ENCODE results near the gene SLC14A1. TPM values are rescaled to one million over a fixed set of nuclear protein-coding genes. Genes with fewer than 3 reads are reported as not detected.

SLC14A1 gene
- not detected in 2 replicates for total RNA-seq (2014; rRNA removed; shearing (Covaris generic))
- polyA plus RNA-seq (2014; cell fraction: nucleus; rRNA removed) = not detected in 2 replicates

DNA sequence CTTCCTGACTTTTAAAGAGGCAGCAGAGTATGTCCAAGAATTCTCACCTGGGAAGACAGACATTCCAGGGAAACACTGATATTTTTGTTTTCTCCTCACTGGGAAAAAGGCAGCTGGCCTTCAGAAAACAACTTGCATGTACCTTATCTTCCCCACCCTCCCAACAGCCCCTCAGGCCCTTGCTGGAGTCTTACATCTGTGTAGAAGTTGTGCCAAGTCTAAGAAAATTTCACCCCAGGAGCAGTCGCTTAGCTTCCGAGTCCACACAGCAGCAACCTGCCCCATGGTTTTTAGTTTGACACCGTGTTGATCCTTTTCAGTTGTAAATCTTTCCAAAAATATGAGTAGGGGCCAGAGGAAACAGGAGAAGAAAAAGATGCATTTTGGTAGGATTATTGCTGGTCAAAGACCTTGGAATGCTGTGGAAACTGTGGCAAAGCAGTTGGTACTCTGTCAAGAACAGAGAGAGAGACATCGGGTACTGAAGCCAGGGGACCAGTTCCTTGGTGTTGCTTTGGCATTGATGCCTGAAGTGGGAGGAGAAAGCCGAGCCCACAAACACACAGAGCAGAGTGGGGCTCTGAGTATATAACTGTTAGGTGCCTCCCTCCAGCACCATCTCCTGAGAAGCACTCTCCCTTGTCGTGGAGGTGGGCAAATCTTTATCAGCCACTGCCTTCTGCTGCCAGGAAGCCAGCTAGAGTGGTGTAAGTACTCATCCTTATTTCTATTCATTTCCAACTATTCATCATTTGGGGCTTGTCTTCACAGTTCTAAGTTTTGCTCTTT, at the start of gene SLC14A1:
TSS of gene SLC14A1 (plus strand) at position 615 of the 789 bp plus-strand sequence. CDS start 6,140 bp downstream, outside the sequence.
- DNase-seq (ENCODE audit: extremely low read depth, low read depth) = no peak

DNA sequence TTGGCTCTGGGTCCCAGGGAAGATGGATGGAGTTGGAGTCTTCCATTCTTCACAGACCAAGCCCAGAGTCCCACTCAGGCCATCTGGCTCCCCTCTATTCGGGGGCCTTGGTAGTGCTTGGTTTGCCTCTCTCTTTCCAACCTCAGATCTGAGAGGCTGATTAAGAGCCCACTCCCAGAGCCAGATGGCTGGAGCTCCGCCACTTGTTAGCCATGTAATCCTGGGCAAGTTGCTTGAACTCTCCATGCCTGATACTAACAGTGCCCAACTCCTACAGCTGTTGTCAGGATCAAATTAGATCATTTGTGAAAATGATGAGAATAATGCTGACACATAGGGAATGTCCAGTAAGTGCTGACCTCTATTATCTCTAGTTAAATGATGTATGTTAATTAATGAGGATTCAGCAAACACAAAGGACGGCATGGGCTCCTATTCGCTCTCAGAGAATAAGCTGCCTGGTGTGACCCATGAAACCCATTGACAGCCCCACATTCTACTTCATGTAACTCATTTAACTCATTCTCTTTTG, 46.6 kb upstream of the SLC14A1 start:
- DNase-seq (ENCODE audit: extremely low read depth, low read depth) = no peak

DNA sequence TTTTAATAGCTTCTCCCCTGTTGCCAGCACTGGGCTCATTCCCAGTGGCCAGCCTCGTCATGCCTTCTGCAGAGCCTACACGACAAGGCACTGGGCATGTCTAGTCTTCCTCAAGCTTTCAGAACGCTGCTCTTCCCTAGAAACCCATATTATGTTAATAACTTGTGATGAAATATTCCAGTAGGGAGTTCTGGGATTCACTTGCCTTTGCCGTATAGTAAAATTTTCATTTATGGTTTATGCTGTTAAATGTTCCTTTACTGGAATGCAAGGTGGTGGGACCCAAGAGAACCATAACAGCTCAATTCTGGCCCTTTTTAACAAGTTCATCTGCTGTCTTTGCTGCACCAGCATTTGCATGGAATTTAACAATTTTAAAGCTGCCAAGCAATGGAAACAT, 45.5 kb upstream of the SLC14A1 start:
- DNase-seq (ENCODE audit: extremely low read depth, low read depth) = no peak

DNA sequence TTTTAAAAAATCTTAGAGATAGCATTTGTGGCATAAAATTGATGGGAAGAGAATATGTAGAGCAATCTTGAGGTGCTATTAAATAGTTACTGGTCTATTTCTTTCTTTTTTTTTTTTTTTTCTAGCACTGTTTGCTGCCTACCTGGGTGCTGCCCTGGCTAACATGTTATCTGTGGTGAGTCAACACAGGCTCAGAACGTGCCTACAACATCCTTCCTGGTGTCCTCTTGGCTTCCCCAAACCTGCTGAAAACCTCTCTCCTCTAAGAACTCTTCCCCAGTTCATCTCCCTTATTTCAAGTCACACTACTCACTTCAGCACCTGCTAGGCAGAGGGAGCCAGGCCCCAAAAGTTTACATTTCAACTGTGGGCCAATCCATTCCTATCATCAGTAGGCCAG, 45.1 kb upstream of the SLC14A1 start:
- DNase-seq (ENCODE audit: extremely low read depth, low read depth) = no peak

DNA sequence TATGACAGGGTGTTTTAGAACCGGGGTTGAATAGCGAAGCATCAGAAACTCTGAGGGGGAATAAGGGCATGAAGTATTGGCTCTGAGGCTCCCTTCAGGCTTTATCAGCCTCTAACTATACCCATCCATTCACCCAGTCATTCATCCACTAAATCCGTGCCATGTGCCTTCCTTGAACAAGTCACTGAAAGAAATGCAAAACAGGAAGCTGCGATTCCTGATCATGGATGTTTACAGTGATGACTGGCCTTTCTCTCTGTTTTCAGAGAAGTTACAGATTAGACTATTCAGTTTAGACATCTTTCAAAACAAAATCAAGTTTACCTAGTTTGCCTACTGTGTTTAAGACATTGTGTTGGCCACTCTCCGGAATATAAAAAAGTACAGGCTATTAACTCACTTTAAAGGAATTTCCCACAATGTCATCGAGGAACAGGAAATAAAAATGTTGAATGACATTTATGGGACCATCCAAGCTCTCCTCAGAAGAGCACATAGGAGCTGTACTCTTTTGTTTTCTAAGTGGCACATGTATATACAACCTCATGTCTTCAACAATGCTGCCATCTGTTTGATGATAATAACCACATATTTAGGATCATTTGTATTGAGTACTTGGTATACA, 43.8 kb upstream of the SLC14A1 start:
- DNase-seq (ENCODE audit: extremely low read depth, low read depth) = no peak

- DNase-seq (ENCODE audit: extremely low read depth, low read depth) = no peak
Measured at GRCh38 chr18:45682181-45682580, 41.8 kb upstream of the SLC14A1 start.

DNA sequence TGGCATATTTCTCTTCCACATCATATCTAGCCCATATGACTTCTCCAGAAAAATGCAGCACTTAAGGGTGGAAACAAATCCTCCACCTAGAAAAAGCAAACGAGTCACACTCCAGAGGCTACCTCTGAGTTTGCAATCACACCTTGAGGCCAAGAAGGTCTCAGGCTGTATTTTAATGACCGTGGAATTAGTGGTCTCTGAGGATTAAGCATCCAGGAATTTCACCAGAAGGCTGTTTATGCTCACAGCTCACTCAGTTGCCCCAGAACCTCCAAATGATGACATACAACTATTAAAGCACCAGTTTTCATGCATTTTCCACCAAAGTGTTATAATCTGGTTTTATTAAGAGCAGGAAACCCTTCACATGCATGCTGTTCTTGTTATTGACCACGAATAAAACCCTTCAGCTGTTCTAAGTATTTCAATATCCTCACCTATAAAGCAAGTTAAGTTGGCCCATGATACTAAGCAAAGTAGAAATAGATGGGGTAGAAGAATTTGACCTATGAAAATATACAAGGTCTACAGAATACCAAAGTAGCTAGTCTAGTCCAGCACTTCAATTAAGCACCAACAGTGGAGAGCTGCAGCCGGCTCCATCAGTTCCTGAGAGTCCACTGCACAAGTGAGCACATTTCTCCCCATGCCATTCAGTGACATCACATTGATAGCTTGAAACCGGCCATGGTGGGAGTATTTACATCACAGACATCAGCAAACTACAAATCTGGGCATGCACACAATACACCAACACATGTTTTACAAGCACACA, 39.5 kb upstream of the SLC14A1 start:
- DNase-seq (ENCODE audit: extremely low read depth, low read depth) = no peak

DNA sequence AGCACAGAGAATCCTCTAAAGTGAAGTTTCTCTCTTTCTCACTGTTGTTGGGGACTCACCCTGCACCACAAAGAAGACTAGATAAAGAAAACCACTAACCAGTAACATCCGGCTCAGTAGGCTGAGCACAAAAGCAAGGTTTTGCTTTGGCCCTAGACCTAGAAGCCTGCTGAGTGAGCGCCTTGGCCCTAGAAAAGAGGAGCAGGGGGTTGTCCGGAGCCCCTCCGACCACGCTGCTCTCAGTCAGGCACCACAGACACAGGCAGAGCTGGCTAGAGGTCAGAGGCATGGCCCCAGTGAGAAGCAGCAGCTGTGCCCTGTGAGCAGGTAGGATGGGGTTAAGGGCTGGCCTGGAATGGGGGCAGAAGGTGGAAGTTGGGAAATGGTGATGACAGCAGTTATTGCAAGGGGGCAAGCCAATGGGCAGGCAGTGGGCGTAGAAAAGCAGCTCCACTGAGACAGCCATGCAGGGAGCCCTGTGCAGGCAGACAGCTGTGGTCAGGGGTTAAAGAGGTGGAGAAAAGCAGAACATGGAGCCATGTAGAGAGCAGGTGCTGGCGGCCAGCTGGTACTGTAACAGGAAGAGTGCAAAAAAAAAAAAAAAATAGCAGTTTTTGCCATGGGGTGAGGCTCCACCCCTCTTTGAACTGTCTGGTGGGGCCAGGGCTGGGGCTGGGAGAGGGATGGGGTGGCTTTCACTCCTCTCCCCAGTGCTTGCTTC, 36.9 kb upstream of the SLC14A1 start:
- no peak for DNase-seq (ENCODE audit: extremely low read depth, low read depth)

DNA sequence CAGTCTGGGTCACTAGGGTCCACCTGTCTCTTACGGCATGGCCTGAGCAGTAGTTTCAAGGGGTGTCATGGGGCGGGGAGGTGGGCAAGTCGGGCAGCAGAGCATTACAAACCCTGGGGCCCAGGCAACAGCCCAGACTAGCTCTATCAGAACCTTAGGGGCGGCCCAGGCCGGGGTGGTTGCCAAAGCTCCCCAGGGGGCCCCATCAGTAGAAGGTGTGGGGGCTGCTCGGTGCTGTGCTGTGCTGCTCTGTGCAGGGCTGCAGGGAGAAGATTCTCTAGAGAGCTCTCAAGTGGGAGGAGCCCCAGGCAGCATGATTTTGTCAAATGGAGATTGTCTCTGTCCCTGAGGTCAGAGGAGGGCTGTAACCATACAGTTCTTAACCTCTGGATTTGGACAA, 36.4 kb upstream of the SLC14A1 start:
- DNase-seq (ENCODE audit: extremely low read depth, low read depth) = no peak

- no peak for DNase-seq (ENCODE audit: extremely low read depth, low read depth)
Measured at GRCh38 chr18:45688113-45688512, 35.9 kb upstream of the SLC14A1 start.

DNA sequence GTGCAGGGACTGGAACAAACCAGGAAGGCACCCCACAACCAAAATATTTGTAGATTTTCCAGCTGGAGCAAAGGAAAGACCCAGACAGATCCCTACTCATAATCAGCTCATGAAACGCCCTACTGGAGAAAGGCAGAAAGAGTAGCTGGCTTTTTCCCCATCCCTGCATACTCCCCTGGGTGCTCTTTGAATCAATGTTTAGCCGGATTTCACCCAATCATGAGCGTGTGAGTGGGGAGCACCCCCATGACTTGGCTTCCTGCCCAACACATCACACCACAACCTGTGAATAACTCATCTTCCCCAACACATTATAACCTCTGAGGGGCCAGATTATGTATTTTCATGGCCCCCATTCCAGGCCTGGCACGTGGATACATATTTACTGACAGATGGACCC, 35.1 kb upstream of the SLC14A1 start:
- DNase-seq (ENCODE audit: extremely low read depth, low read depth) = no peak

DNA sequence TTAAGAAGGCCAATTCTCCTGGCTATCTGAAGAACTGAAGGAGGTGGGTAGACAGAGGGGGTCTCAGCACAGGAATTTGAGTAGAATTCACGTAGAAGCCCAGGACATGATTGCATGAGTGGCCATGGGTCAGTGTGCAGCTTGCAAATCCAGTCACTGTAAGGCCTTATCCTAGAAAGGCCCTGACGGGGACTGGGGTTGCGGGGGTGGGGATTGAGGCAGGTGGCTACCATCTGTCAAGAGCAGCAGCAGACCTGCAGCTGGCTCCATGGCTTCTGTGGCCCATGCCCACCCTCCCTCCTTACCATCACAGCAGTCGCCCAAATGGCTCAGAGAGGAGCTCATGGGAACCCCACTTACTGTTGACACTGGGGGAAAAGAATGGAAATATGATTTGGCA, 34.6 kb upstream of the SLC14A1 start:
- DNase-seq (ENCODE audit: extremely low read depth, low read depth) = no peak

GRCh38 chr18:45690975-45691815, 32.8 kb upstream of the SLC14A1 start:
- peak; percentile 66 for DNase-seq (ENCODE audit: extremely low read depth, low read depth)

- DNase-seq (ENCODE audit: extremely low read depth, low read depth) = no peak
Measured at GRCh38 chr18:45691816-45692179, 32.2 kb upstream of the SLC14A1 start.

DNA sequence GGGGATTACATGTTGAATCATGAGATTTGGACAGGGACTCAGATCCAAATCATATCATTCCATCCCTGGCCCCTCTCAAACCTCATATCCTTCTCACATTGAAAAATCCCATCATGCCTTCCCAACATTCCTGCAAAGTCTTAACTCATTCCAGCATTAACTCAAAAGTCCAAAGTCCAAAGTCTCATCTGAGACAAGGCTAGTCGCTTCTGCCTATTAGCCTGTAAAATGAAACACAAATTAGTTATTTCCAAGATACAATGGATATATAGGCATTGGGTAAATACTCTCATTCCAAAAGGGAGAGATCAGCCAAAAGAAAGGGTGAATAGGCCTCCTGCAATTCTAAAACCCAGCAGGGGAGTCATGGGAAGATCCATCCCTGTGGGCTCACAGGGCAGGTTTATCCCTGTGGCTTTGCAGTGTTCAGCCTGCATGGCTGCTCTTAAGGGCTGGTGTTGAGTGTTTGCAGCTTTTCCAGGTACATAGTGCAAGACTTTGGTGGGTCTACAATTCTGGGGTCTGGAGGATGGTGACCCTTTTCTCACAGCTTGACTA, 21.2 kb upstream of the SLC14A1 start:
- DNase-seq (ENCODE audit: extremely low read depth, low read depth) = no peak

DNA sequence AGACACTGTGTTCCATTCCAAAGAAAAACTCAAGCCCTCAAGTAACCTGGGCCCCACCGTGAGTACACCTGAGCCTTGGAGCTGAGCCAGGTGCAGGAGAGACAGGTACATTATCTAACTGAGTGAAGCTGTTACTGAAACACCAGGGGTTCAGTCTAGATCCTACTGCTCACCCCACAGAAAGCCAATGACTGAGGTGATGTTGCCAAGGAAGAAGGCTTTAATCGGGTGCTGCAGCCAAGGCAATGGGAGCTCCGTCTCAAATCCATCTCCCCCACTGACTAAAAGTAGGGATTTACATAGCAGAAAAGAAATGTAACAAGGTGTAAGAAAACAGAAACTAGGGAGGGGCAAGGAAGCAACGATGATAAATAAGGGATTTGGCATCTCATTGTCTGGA, 15.2 kb upstream of the SLC14A1 start:
- no peak for DNase-seq (ENCODE audit: extremely low read depth, low read depth)

DNA sequence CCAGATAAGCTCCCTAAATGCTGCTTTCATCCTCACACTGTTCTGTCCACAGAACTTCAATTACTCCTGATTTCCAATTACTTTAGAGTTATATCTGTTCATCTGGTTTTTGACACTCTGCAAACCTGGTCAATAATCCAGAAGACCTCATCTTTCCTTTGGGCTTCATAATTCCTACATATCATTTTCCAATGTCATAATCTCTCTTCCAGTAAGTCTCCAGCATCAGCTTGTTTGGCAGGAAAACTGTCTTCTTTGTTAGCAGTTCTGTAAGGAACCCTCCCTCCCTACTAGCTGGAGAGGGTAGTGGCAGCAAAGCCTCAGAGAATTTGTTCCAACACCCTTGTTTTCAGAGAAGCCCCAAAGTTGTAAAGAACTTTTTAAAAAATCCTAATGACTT, 11.9 kb upstream of the SLC14A1 start:
- no peak for DNase-seq (ENCODE audit: extremely low read depth, low read depth)

- no peak for DNase-seq (ENCODE audit: extremely low read depth, low read depth)
Measured at GRCh38 chr18:45713239-45713638, 10.7 kb upstream of the SLC14A1 start.

DNA sequence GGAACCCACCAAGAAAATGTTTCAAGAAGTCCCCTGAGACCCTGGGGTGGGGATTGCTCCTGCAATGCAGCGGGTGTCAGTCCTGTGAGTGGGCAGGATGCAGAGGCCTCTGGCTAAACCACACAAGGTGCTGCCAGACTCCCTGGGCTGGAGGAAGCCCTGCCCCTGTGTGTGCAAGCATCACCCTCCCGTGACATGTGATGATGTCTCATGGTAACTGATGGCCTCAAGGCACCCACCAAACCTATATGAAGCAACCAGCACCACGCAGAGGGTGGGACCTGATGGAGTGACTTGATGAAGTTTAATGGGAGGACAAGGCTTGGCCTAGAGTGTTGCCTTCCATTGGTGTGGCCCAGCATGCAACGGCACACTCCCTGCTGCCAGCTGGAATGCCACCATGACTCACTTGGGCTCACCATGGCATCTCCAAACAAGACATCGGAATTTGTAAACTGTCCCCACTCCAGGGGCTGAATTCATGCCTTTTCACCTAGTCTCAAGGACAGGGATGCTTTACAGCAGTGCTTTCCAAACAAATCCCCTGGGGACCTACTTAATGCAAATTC, 8.7 kb upstream of the SLC14A1 start:
- no peak for DNase-seq (ENCODE audit: extremely low read depth, low read depth)
